GM19240 (cell line): ENCODE measurements around the gene INPP4B.

Experiments used
- DNase-seq: peaks from one replicate; pipeline ENCODE4 v3.0.0; 2011; ENCODE audit warnings: low spot score; ENCODE audit not compliant: insufficient read length

The INPP4B gene

GRCh38 chr4:142156256-142156655, 689.8 kb downstream of the INPP4B start:
- no peak for DNase-seq

GRCh38 chr4:142155347-142155746, 690.8 kb downstream of the INPP4B start:
- DNase-seq: no peak

GRCh38 chr4:142150483-142150882, 695.6 kb downstream of the INPP4B start:
- no peak for DNase-seq

GRCh38 chr4:142144813-142145212, 701.3 kb downstream of the INPP4B start:
- DNase-seq: no peak

GRCh38 chr4:142142366-142143054, 703.6 kb downstream of the INPP4B start:
- no peak for DNase-seq

GRCh38 chr4:142141224-142141623, 704.9 kb downstream of the INPP4B start:
- DNase-seq: no peak

- DNase-seq: no peak
These were observed 715.4 kb downstream of the INPP4B start for GRCh38 chr4:142130666-142131065.

GRCh38 chr4:142129931-142130330, 716.2 kb downstream of the INPP4B start:
- no peak for DNase-seq

- DNase-seq: no peak
These were observed 716.6 kb downstream of the INPP4B start for GRCh38 chr4:142129473-142129872.

GRCh38 chr4:142128529-142128928, 717.6 kb downstream of the INPP4B start:
- no peak for DNase-seq

- no peak for DNase-seq
These were observed 719.1 kb downstream of the INPP4B start for GRCh38 chr4:142126890-142127497.

GRCh38 chr4:142124874-142125273, 721.2 kb downstream of the INPP4B start:
- no peak for DNase-seq

- DNase-seq: no peak
These were observed 724.4 kb downstream of the INPP4B start for GRCh38 chr4:142121448-142122350.

GRCh38 chr4:142120921-142121320, 725.2 kb downstream of the INPP4B start:
- DNase-seq: no peak

- DNase-seq: no peak
These were observed 733.6 kb downstream of the INPP4B start for GRCh38 chr4:142112451-142112850.

- no peak for DNase-seq
These were observed 736.0 kb downstream of the INPP4B start for GRCh38 chr4:142110136-142110535.

GRCh38 chr4:142104041-142104440, 742.1 kb downstream of the INPP4B start:
- DNase-seq: no peak

- no peak for DNase-seq
These were observed 744.7 kb downstream of the INPP4B start for GRCh38 chr4:142101401-142101800.

- no peak for DNase-seq
These were observed 745.2 kb downstream of the INPP4B start for GRCh38 chr4:142100941-142101340.

GRCh38 chr4:142098900-142099545, 747.1 kb downstream of the INPP4B start:
- no peak for DNase-seq

- DNase-seq: no peak
These were observed 747.7 kb downstream of the INPP4B start for GRCh38 chr4:142098380-142098779.

GRCh38 chr4:142097015-142097414, 749.1 kb downstream of the INPP4B start:
- no peak for DNase-seq
